Activated CD4-positive, alpha-beta T cell treated with anti-CD3 and anti-CD28 coated beads, Interleukin-2, amount 50 U/mL, for 16 hours (primary cell): ENCODE results near the gene NDNF.

Source experiments
- DNase-seq: peaks from one replicate; pipeline ENCODE4 v3.0.0-alpha.2; 2020

Gene NDNF

GRCh38 chr4:121014544-121014943 lies 57.8 kb downstream of the NDNF start:
- DNase-seq = no peak

GRCh38 chr4:121011780-121012340 lies 60.5 kb downstream of the NDNF start:
- DNase-seq = no peak

- no peak for DNase-seq
Observed at GRCh38 chr4:121011138-121011537, 61.2 kb downstream of the NDNF start.

DNA sequence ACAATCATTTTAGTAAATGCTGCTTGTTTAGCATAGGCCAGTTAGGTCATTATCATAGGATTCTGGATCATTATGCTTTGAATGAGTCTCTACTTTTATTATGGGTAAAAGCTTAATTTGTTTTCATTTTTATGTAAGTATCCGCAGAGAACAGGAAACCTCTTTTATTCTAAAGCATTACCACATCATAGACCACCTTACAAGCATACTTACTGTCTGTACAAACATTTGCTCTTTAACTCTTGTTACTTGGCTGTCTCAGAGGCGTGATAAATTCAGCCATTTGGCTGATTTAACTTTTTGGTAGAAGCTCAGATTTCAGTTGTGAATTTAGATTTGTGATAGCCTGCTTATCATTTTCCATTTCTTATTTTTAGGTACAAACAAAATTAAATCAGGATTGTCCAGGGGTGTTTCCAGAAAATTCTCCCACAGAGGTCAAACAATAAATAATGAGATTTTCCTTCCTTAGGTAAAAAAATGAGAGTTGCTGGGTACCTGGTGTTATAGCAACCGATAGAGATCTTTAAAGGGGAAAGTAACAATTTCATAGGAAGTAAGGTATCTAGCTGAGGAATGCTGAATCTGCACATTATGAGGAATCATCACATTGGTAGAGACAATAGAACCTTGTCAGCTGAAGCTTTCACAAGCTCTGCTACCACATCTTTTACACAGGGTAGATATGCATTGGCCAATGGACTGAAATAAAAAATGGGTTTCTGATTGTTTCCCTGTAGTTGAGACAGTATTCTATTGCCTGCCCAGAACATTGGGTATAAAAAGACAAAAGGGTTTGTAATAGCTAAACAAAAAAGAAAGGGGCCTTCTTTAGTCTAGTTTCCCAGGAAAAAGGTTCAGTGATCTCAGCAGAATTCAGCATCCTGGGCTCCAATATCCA lies 62.5 kb downstream of the NDNF start:
- DNase-seq = no peak

DNA sequence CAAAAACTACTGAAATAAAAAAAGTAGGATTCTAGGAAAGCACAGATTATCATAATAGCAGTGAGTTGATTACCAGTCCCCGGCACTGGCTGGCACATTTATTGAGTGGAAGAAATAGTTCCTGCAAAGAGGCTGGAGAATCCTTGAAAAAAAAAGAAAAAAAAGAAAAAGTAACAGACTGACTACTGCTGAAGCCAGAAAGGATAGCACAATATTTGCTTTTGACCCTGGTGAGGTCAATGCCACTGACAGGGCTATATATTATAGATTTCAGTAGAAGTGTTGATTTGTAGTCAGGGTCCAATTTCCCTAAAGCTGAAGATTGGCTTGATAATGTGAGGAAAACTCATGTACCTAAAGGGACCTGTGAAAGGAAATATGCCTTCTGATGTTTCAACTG lies 64.7 kb downstream of the NDNF start:
- no peak for DNase-seq

- no peak for DNase-seq
Observed at GRCh38 chr4:121003863-121004262, 68.5 kb downstream of the NDNF start.

GRCh38 chr4:120995266-120996010 lies 76.9 kb downstream of the NDNF start:
- DNase-seq = no peak

- no peak for DNase-seq
Observed at GRCh38 chr4:120994521-120994920, 77.8 kb downstream of the NDNF start.

GRCh38 chr4:120991885-120992284 lies 80.5 kb downstream of the NDNF start:
- no peak for DNase-seq

GRCh38 chr4:120990246-120990645 lies 82.1 kb downstream of the NDNF start:
- no peak for DNase-seq
